ENCODE results near the gene GRAP2.

Gene GRAP2

DNA sequence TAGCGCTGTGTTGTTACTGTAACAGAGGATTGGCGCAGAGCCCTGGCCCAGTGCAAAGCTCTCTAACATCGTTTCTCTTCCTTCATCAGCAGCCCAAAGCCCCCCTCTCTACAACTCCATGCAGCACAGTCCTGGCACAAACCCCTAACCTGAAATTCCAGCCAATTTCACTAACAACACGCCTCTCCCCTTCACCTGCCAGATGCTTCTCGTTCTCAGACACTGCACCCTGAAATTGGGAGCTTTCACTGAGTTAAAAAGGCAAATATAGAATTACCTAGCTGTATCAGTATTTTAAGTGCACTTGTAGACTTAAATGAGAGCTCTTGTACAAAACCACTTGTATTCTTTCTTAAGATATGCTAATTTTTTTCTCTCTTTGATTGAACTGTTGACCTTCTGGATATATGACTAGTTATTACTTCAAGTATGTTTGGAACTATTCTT, 16.3 kb downstream of the GRAP2 start:
- no peaks in the 10 kb centered on the region for H3K4me1 ChIP-seq (ENCODE audit: control insufficient read depth, insufficient read depth, low read length)
- no peak overlapping the region for H3K4me3 ChIP-seq (ENCODE audit: low read length)
- H3K9me3 ChIP-seq (ENCODE audit: control insufficient read depth, low read length) = no peaks in the 10 kb centered on the region
- H3K9ac ChIP-seq (ENCODE audit: low read length) = no peak overlapping the region
- H3K36me3 ChIP-seq (ENCODE audit: control insufficient read depth, insufficient read depth, low read length) = no peaks in the 10 kb centered on the region
- H3K27me3 ChIP-seq (ENCODE audit: control insufficient read depth, insufficient read depth, low read length) = no peaks in the 10 kb centered on the region

- no peaks in the 10 kb centered on the region for H3K4me1 ChIP-seq (ENCODE audit: control insufficient read depth, insufficient read depth, low read length)
- H3K9me3 ChIP-seq (ENCODE audit: control insufficient read depth, low read length) = no peaks in the 10 kb centered on the region
- H3K27me3 ChIP-seq (ENCODE audit: control insufficient read depth, insufficient read depth, low read length) = no peaks in the 10 kb centered on the region
- H3K36me3 ChIP-seq (ENCODE audit: control insufficient read depth, insufficient read depth, low read length) = no peaks in the 10 kb centered on the region
- no peak overlapping the region for H3K9ac ChIP-seq (ENCODE audit: low read length)
- H3K4me3 ChIP-seq (ENCODE audit: low read length) = no peak overlapping the region
Observed at GRCh38 chr22:39917776-39918495, 17.1 kb downstream of the GRAP2 start.

- Histone ChIP-seq H3K9me3 (ENCODE audit: control insufficient read depth, low read length) (no peaks in the 10 kb centered on the region), H3K9ac (ENCODE audit: low read length) (no peak overlapping the region), H3K27me3 (ENCODE audit: control insufficient read depth, insufficient read depth, low read length) (no peaks in the 10 kb centered on the region), H3K4me3 (ENCODE audit: low read length) (no peak overlapping the region), H3K4me1 (ENCODE audit: control insufficient read depth, insufficient read depth, low read length) (no peaks in the 10 kb centered on the region), H3K36me3 (ENCODE audit: control insufficient read depth, insufficient read depth, low read length) (no peaks in the 10 kb centered on the region)
Observed at GRCh38 chr22:39920134-39920743, 19.4 kb downstream of the GRAP2 start.

GRCh38 chr22:39923696-39924095, 22.8 kb downstream of the GRAP2 start:
- Histone ChIP-seq H3K9me3 (ENCODE audit: control insufficient read depth, low read length) (no peaks in the 10 kb centered on the region), H3K4me3 (ENCODE audit: low read length) (no peak overlapping the region), H3K4me1 (ENCODE audit: control insufficient read depth, insufficient read depth, low read length) (no peaks in the 10 kb centered on the region), H3K36me3 (ENCODE audit: control insufficient read depth, insufficient read depth, low read length) (no peaks in the 10 kb centered on the region), H3K27me3 (ENCODE audit: control insufficient read depth, insufficient read depth, low read length) (no peaks in the 10 kb centered on the region), H3K9ac (ENCODE audit: low read length) (no peak overlapping the region)

DNA sequence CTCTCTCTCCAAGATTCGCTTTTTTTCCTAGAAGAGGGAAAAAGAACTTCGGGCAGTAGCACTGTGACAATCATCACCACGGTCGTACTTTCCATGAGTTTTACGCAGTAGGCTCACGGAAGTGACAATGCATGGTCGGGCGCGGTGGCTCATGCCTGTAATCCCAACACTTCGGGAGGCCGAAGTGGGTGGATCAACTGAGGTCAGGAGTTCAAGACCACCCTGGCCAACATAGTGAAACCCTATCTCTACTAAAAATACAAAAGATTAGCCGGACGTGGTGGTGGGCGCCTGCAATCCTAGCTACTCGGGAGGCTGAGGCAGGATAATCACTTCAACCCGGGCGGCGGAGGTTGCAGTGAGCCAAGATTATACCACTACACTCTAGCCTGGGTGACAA, 23.4 kb downstream of the GRAP2 start:
- H3K4me3 ChIP-seq (ENCODE audit: low read length) = no peak overlapping the region
- H3K4me1 ChIP-seq (ENCODE audit: control insufficient read depth, insufficient read depth, low read length) = no peaks in the 10 kb centered on the region
- H3K9ac ChIP-seq (ENCODE audit: low read length) = no peak overlapping the region
- no peaks in the 10 kb centered on the region for H3K9me3 ChIP-seq (ENCODE audit: control insufficient read depth, low read length)
- H3K27me3 ChIP-seq (ENCODE audit: control insufficient read depth, insufficient read depth, low read length) = no peaks in the 10 kb centered on the region
- H3K36me3 ChIP-seq (ENCODE audit: control insufficient read depth, insufficient read depth, low read length) = no peaks in the 10 kb centered on the region

DNA sequence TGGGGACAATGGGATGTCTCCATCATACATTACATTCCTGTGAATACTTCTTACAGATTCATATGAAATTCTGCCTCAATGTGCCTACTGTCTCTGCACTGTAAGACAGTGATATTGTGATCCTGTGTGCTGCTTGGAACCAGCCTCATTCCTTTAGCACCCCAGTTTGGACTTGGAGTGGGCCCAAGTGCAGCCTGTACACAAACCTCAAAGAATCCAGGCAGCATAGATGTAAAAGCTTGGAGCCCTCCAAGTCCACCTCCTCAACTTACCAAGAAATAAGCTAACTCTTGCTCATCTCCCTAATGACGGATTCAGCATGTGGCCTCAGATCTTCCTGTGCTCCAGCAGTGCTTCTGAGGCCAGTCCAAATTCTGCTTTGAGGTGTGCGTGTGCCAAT, 24.4 kb downstream of the GRAP2 start:
- no peaks in the 10 kb centered on the region for H3K9me3 ChIP-seq (ENCODE audit: control insufficient read depth, low read length)
- no peaks in the 10 kb centered on the region for H3K27me3 ChIP-seq (ENCODE audit: control insufficient read depth, insufficient read depth, low read length)
- H3K36me3 ChIP-seq (ENCODE audit: control insufficient read depth, insufficient read depth, low read length) = no peaks in the 10 kb centered on the region
- H3K4me1 ChIP-seq (ENCODE audit: control insufficient read depth, insufficient read depth, low read length) = no peaks in the 10 kb centered on the region
- H3K4me3 ChIP-seq (ENCODE audit: low read length) = no peak overlapping the region
- H3K9ac ChIP-seq (ENCODE audit: low read length) = no peak overlapping the region

- H3K4me3 ChIP-seq (ENCODE audit: low read length) = no peak overlapping the region
- H3K36me3 ChIP-seq (ENCODE audit: control insufficient read depth, insufficient read depth, low read length) = no peaks in the 10 kb centered on the region
- no peaks in the 10 kb centered on the region for H3K9me3 ChIP-seq (ENCODE audit: control insufficient read depth, low read length)
- H3K4me1 ChIP-seq (ENCODE audit: control insufficient read depth, insufficient read depth, low read length) = no peaks in the 10 kb centered on the region
- no peak overlapping the region for H3K9ac ChIP-seq (ENCODE audit: low read length)
- H3K27me3 ChIP-seq (ENCODE audit: control insufficient read depth, insufficient read depth, low read length) = peaks cover 6% of the 10 kb centered on the region
Observed at GRCh38 chr22:39925909-39926679, 25.2 kb downstream of the GRAP2 start.

DNA sequence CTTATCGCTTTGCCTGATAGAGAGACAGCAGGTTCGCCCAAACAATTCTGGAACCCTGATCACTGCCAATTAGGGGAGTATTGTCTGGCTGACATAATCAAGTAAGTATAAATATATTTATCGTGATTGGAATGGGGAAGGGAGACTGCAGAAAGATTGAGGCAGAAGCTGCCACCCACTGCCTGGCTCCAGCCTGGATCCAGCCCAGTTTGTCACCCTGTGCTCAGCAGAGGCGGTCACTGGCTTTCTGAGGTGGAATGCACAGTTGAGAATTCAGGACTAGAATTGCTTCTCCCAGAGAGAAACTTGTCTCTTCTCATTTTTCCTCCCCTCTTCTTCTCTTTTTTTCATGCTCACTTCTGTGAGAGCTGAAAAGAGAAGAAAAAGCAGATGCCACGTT, 25.9 kb downstream of the GRAP2 start:
- Histone ChIP-seq H3K9me3 (ENCODE audit: control insufficient read depth, low read length) (no peaks in the 10 kb centered on the region), H3K9ac (ENCODE audit: low read length) (no peak overlapping the region), H3K4me3 (ENCODE audit: low read length) (no peak overlapping the region), H3K4me1 (ENCODE audit: control insufficient read depth, insufficient read depth, low read length) (no peaks in the 10 kb centered on the region), H3K36me3 (ENCODE audit: control insufficient read depth, insufficient read depth, low read length) (no peaks in the 10 kb centered on the region), H3K27me3 (ENCODE audit: control insufficient read depth, insufficient read depth, low read length) (peaks cover 9% of the 10 kb centered on the region)

GRCh38 chr22:39927544-39927943, 26.7 kb downstream of the GRAP2 start:
- Histone ChIP-seq H3K36me3 (ENCODE audit: control insufficient read depth, insufficient read depth, low read length) (no peaks in the 10 kb centered on the region), H3K27me3 (ENCODE audit: control insufficient read depth, insufficient read depth, low read length) (peaks cover 9% of the 10 kb centered on the region), H3K9me3 (ENCODE audit: control insufficient read depth, low read length) (no peaks in the 10 kb centered on the region), H3K4me1 (ENCODE audit: control insufficient read depth, insufficient read depth, low read length) (no peaks in the 10 kb centered on the region), H3K4me3 (ENCODE audit: low read length) (no peak overlapping the region), H3K9ac (ENCODE audit: low read length) (no peak overlapping the region)

DNA sequence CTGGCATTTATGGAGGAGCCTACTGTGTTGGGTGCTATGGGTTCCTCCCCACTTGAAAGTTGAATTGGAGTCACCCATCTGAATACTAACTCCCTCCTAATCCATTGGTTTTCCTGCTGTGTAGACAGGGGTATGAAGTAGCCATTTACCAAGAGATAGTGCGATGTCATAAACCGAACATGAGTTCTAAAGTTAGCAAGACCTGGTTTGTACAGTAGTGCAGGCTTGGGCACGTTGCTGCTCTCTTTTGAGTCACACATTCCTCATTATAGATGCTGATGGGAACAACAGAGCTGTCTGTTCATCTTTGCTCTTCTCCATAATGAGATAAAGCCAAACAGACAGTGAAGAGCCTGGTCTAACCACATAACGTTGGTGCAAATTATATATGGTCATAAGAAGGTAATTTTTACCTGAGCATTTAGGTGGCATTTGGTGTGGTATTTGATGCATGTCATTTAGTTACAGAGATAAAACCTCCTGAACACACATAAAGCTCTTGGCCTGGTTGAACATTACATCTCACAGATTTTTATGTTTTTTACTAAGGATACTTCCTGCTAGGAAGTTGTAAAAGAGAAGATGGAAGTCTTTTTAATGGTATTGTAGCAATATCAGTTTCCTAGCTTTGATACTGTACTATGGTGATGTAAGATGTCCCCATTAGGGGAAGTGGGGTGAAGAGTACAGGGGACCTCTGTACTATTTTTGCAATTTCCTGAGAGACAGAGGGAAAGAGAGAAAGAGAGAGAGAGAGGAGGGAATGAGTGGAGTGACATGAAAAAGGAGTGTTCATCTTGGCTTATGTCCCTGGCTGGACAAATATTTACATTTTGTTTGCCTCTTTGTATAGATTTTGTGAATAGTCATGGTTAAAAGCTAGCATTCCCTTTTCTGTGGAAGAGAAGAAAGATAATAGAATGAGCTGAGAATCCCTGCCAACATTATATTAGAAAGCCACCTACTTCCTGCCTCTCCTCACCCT, 27.9 kb downstream of the GRAP2 start:
- no peaks in the 10 kb centered on the region for H3K36me3 ChIP-seq (ENCODE audit: control insufficient read depth, insufficient read depth, low read length)
- H3K27me3 ChIP-seq (ENCODE audit: control insufficient read depth, insufficient read depth, low read length) = peaks cover 9% of the 10 kb centered on the region

DNA sequence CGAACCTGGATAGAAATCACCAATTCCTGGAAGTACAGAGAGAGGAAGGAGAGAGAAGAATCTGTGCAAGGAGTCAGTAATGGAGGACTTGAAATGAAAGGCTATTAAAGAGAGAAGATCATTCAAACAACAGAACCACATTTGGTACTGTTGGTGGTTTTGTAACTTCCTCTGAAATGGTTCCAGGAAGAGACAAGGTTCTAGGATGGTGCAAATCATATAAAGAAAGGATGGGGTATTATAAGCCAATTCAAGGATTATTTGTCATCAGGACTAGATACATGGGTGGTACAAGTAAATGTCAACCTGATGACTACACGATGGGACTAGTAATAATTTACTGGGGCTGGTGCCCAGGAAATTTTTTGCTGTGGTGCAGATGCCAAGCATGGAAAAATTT, 30.4 kb downstream of the GRAP2 start:
- no peaks in the 10 kb centered on the region for H3K36me3 ChIP-seq (ENCODE audit: control insufficient read depth, insufficient read depth, low read length)
- no peaks in the 10 kb centered on the region for H3K4me1 ChIP-seq (ENCODE audit: control insufficient read depth, insufficient read depth, low read length)
- no peaks in the 10 kb centered on the region for H3K9me3 ChIP-seq (ENCODE audit: control insufficient read depth, low read length)
- peaks cover 15% of the 10 kb centered on the region for H3K27me3 ChIP-seq (ENCODE audit: control insufficient read depth, insufficient read depth, low read length)
- no peak overlapping the region for H3K9ac ChIP-seq (ENCODE audit: low read length)
- H3K4me3 ChIP-seq (ENCODE audit: low read length) = no peak overlapping the region

More for the DNA sequence above, 27.9 kb downstream of the GRAP2 start:
- H3K4me3 ChIP-seq (ENCODE audit: low read length) = no peak overlapping the region
- H3K9ac ChIP-seq (ENCODE audit: low read length) = no peak overlapping the region
- H3K9me3 ChIP-seq (ENCODE audit: control insufficient read depth, low read length) = no peaks in the 10 kb centered on the region
- H3K4me1 ChIP-seq (ENCODE audit: control insufficient read depth, insufficient read depth, low read length) = no peaks in the 10 kb centered on the region

Data from mucosa of stomach (tissue), 1 donor.